ENCODE measurements around the gene IRF2. TPM values are rescaled to one million over a fixed set of nuclear protein-coding genes. Genes with fewer than 3 reads are reported as not detected.

IRF2 gene
- total and polyA plus RNA-seq, 2 of the 8 experiments (the other 6 are each of a cell fraction or from before 2014, with no cell fraction given), result 13.8 to 17.0 TPM

- H3K4ac ChIP-seq (replicated peaks; ENCODE audit: insufficient read length, low read depth, low read length), result no peak overlapping the region
- POLR2A ChIA-PET (ENCODE audit: partially characterized antibody), result no interaction called here
- H2BK5ac ChIP-seq (ENCODE audit: low read depth, low read length), result no peak overlapping the region
- H2AK5ac ChIP-seq (ENCODE audit: low read depth, low read length), result no peak overlapping the region
- no peak for DNase-seq (ENCODE audit: low read depth in 1 of 2, low spot score in 2 of 2)
- no peak overlapping the region for H4K5ac ChIP-seq (ENCODE audit: insufficient read length, low read depth, low read length)
- no peak overlapping the region for H2BK120ac ChIP-seq (replicated peaks; ENCODE audit: low read depth, low read length)
- no peak overlapping the region for H3K14ac ChIP-seq (ENCODE audit: insufficient read length)
- no peak overlapping the region for H3K56ac ChIP-seq (replicated peaks; ENCODE audit: insufficient read length, low read depth, low read length)
- peaks cover 0 to 5% of the 10 kb centered on the region in 2 experiments; a peak in 2 of 4 replicates for H3K9me3 ChIP-seq (ENCODE audit: insufficient read depth in 2 of 2, low read depth in 1 of 2, low read length in 1 of 2)
- H3K4me2 ChIP-seq (ENCODE audit: insufficient read depth in 1 of 2, low read depth in 2 of 2, low read length in 2 of 2), result no peak overlapping the region
- CTCF ChIA-PET (ENCODE audit: partially characterized antibody), result interaction anchor here (0.6 to 0.9 kb wide), 3 partner anchors 12 to 35 kb away, joined by 3 read pairs; no protein-coding TSS in a partner anchor
- no peaks in the 10 kb centered on the region for H3K27me3 ChIP-seq (replicated peaks in 1 of 4; ENCODE audit: control insufficient read depth in 3 of 4, extremely low read depth in 1 of 4, insufficient read depth in 3 of 4, low read length in 3 of 4)
- no peak overlapping the region for H4K91ac ChIP-seq (replicated peaks; ENCODE audit: insufficient read length, low read length)
- FAIRE-seq, result no peak
- no peaks in the 10 kb centered on the region for H3K36me3 ChIP-seq (ENCODE audit: control insufficient read depth in 2 of 4, insufficient read depth in 4 of 4, low read length in 3 of 4)
- H2BK15ac ChIP-seq (ENCODE audit: low read length), result no peak overlapping the region
- H3K27ac ChIP-seq (ENCODE audit: low read depth, low read length), result no peak overlapping the region
- no peak overlapping the region for H2BK12ac ChIP-seq (ENCODE audit: low read depth, low read length)
- no peaks in the 10 kb centered on the region for H3K79me2 ChIP-seq (ENCODE audit: control insufficient read depth in 1 of 2, insufficient read depth in 2 of 2, low read length in 2 of 2)
- H4K8ac ChIP-seq (ENCODE audit: extremely low read depth, insufficient read depth, low read length), result no peak overlapping the region
- WGBS, 2 experiments (ENCODE audit: extremely low coverage in 1 of 2, insufficient coverage in 1 of 2, insufficient read length in 1 of 2, insufficient replicate concordance in 2 of 2, low coverage in 1 of 2, low lambda C conversion rate in 2 of 2, missing lambda C conversion rate in 1 of 2), result 92% methylated on average over 4 of the region's 4 CpGs; no CpG with 5 or more reads in 1 of the 2 experiments
- H3K23ac ChIP-seq (ENCODE audit: insufficient read length), result no peak overlapping the region
- no peak overlapping the region for H3K9ac ChIP-seq (replicated peaks in 1 of 4; ENCODE audit: extremely low read depth in 1 of 4, low read depth in 3 of 4, low read length in 3 of 4)
- H3K79me1 ChIP-seq (ENCODE audit: low read depth, low read length), result no peaks in the 10 kb centered on the region
- TF ChIP-seq HDAC6 (IDR thresholded peaks at IDR 0.05; ENCODE audit: low read depth, low read length) (no peak), CREB1 (IDR thresholded peaks at IDR 0.05) (no peak), BCL11A (IDR thresholded peaks at IDR 0.05; ENCODE audit: low read depth in 2 of 2, low read length in 2 of 2) (no peak), HDAC2 (IDR thresholded peaks at IDR 0.05; ENCODE audit: borderline replicate concordance in 1 of 2, low read depth in 2 of 2, low read length in 2 of 2) (no peak), TCF12 (IDR thresholded peaks at IDR 0.05; ENCODE audit: low read depth, low read length) (no peak), FOSL1 (IDR thresholded peaks at IDR 0.05; ENCODE audit: insufficient read depth, low read depth, low read length) (no peak), SRF (IDR thresholded peaks at IDR 0.05; ENCODE audit: low read depth, low read length) (no peak), KDM5A (IDR thresholded peaks at IDR 0.05; ENCODE audit: low read length) (no peak), ZNF274 (IDR thresholded peaks at IDR 0.05; ENCODE audit: borderline replicate concordance, extremely low read depth, low read length) (no peak), TAF1 (IDR thresholded peaks at IDR 0.05; ENCODE audit: low read depth, low read length) (no peak), JUN (IDR thresholded peaks at IDR 0.05; ENCODE audit: low read depth, low read length) (no peak), MAX (IDR thresholded peaks at IDR 0.05) (no peak)
- H3K18ac ChIP-seq (ENCODE audit: extremely low read depth, low read length), result no peak overlapping the region
- H3K4me1 ChIP-seq (replicated peaks in 1 of 4; ENCODE audit: control insufficient read depth in 3 of 4, insufficient read depth in 4 of 4, low read length in 3 of 4), result no peaks in the 10 kb centered on the region
- H2AFZ ChIP-seq (ENCODE audit: low read length), result no peak overlapping the region
- no peak overlapping the region for H2BK20ac ChIP-seq (ENCODE audit: low read length)
- no peaks in the 10 kb centered on the region for H3K23me2 ChIP-seq (ENCODE audit: low read depth, low read length)
- no peak overlapping the region for H3K4me3 ChIP-seq (ENCODE audit: extremely low read depth in 1 of 4, insufficient read depth in 2 of 4, low read depth in 3 of 4, low read length in 4 of 4)
- H4K20me1 ChIP-seq (replicated peaks in 1 of 2; ENCODE audit: control insufficient read depth in 1 of 2, insufficient read depth in 2 of 2, low read length in 2 of 2), result no peaks in the 10 kb centered on the region
Measured at GRCh38 chr4:184500748-184501589, 26.6 kb upstream of the IRF2 start.
